Measurements from ENCODE around the gene FSD2.
"Not testable (repeated sequence)": the region's sequence is repeated elsewhere in the genome, so short reads cannot be mapped to it uniquely, and the experiment has no call there.

GRCh38 chr15:82821851-82822250, 16.0 kb upstream of the FSD2 start:
- TF ChIP-seq YY1 (IDR thresholded peaks at IDR 0.05; ENCODE audit: insufficient read depth, insufficient read length); ZNF274 (IDR thresholded peaks at IDR 0.05; ENCODE audit: low read depth, low read length); SUZ12 (IDR thresholded peaks at IDR 0.05; ENCODE audit: extremely low read depth, insufficient read depth, insufficient read length): not testable (repeated sequence)

Data from NT2/D1 (cell line).